ENCODE measurements around the gene SCYGR6.

SCYGR6 gene

DNA sequence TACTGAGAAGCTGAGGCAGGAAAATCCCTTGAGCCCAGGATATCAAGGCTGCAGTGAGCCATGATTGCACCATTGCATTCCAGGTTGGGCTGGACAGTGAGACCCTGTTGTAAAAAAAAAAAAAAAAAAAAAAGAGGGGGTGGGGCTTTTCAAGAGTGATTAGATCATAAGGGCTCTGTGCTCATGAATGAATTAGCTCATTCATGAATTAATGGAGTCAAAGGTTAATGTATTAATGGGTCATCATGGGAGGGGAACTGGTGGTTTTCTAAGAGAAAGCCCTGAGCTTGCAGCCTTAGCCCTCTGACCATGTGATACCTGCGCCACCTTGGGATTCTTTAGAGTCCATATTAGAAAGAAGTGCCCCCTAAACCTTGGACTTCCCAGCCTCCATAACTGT, 11.3 kb downstream of the SCYGR6 start:
- DNase-seq (ENCODE audit: low read depth) = no peak
- TF ChIP-seq, protein P1, sequence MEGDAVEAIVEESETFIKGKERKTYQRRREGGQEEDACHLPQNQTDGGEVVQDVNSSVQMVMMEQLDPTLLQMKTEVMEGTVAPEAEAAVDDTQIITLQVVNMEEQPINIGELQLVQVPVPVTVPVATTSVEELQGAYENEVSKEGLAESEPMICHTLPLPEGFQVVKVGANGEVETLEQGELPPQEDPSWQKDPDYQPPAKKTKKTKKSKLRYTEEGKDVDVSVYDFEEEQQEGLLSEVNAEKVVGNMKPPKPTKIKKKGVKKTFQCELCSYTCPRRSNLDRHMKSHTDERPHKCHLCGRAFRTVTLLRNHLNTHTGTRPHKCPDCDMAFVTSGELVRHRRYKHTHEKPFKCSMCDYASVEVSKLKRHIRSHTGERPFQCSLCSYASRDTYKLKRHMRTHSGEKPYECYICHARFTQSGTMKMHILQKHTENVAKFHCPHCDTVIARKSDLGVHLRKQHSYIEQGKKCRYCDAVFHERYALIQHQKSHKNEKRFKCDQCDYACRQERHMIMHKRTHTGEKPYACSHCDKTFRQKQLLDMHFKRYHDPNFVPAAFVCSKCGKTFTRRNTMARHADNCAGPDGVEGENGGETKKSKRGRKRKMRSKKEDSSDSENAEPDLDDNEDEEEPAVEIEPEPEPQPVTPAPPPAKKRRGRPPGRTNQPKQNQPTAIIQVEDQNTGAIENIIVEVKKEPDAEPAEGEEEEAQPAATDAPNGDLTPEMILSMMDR (IDR thresholded peaks at IDR 0.05; ENCODE audit: low read depth, low read length, missing control alignments) = no peak
- no peak overlapping the region for H3K4me3 ChIP-seq (ENCODE audit: low read depth, low read length)

DNA sequence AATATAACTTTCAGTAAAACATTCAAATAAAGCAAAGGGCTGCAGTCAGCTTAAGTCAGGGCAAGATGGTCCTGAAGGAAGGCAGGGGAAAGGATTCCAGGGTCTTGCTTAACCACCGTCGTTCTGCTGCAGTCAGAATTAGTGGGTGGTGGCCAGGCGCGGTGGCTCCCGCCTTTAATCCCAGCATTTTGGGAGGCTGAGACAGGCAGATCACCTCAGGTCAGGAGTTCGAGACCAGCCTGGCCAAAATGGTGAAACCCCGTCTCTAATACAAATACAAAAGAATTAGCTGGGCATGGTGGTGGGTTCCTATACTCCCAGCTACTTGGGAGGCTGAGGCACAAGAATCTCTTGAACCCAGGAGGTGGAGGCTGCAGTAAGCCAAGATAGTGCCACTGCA, 13.6 kb downstream of the SCYGR6 start:
- TF ChIP-seq, protein P1 (IDR thresholded peaks at IDR 0.05; ENCODE audit: low read depth, low read length, missing control alignments) = no peak
- no peak for DNase-seq (ENCODE audit: low read depth)
- H3K4me3 ChIP-seq (ENCODE audit: low read depth, low read length) = no peak overlapping the region

DNA sequence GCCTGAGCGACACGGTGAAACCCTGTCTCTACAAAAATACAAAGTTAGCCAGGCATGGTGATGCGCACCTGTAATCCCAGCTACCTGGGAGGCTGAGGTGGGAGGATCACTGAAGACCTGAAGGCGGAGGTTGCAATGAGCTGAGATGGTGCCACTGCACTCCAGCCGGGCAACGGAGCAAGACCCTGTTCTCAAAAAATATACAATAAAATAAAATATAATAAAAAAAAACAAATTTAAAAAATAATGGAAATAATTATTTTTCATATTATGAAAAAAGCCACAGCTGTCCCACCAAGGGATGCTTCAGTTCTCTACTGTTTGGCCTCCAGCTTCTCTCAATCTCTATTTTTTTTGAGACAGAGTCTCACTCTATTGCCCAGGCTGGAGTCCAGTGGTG, 17.2 kb downstream of the SCYGR6 start:
- H3K4me3 ChIP-seq (ENCODE audit: low read depth, low read length) = no peak overlapping the region
- DNase-seq (ENCODE audit: low read depth) = no peak
- TF ChIP-seq, protein P1 (IDR thresholded peaks at IDR 0.05; ENCODE audit: low read depth, low read length, missing control alignments) = no peak

DNA sequence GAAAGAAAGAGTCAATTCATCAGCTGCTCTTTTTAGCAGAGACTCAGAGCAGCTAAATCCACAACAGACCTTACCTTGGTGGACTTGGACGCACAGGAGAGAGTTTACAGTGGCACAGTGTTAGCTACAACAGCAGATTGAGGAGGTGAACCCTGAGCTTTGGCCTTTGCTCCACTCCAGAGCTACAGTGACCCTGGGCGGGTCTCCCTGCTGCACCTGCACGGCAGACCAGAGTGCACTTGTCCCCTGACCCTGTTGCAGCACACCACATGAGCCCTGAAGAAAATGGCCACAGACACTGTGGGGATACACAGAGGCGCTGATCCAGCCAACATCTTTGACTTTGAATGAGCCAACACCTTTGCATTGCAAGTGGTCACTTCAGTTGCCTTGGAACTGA, 17.7 kb downstream of the SCYGR6 start:
- no peak overlapping the region for H3K4me3 ChIP-seq (ENCODE audit: low read depth, low read length)
- TF ChIP-seq, protein P1 (IDR thresholded peaks at IDR 0.05; ENCODE audit: low read depth, low read length, missing control alignments) = no peak
- no peak for DNase-seq (ENCODE audit: low read depth)

DNA sequence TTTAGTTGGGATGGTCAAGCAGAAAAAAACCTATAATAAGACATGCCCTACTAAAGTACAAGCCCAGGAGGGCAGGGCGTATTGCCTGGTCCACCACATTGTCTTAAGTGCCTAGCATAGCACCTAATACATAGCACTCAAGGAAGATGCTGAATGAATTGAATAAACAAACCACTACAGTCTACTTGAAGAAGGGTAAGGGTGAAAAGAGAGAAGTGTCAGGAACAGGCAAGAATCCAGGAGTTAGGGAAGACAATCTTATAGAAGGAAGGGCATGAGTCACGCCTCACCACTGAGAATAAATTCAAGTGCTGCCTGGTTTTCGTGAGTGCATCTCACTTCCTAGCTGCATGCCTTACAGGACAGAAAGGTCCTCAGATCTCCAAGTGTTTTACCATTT, 20.6 kb downstream of the SCYGR6 start:
- no peak overlapping the region for H3K4me3 ChIP-seq (ENCODE audit: low read depth, low read length)
- DNase-seq (ENCODE audit: low read depth) = no peak
- TF ChIP-seq, protein P1 (IDR thresholded peaks at IDR 0.05; ENCODE audit: low read depth, low read length, missing control alignments) = no peak

DNA sequence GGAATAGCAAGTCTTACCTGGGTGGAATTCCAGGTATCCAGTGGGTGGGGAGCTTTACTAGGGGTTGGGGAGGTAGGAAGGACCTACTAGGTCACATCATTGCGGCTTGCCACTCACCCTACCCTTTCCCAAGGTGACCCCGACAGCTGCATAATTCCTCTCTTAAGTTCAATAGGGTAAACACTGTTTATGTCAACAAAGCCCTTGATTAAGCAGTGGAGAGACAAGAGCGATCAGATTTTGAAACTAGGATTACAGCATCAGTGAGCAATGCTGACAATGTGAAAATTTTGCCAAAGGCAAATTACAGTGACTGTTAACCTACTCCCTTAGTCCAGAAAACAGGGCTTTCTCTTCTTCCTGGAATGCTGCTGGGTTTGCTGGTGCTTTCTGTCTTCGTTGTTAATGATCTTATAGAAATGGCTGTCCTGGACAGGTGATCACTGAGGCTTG, 21.3 kb downstream of the SCYGR6 start:
- DNase-seq (ENCODE audit: low read depth) = no peak
- TF ChIP-seq, protein P1 (IDR thresholded peaks at IDR 0.05; ENCODE audit: low read depth, low read length, missing control alignments) = no peak

DNA sequence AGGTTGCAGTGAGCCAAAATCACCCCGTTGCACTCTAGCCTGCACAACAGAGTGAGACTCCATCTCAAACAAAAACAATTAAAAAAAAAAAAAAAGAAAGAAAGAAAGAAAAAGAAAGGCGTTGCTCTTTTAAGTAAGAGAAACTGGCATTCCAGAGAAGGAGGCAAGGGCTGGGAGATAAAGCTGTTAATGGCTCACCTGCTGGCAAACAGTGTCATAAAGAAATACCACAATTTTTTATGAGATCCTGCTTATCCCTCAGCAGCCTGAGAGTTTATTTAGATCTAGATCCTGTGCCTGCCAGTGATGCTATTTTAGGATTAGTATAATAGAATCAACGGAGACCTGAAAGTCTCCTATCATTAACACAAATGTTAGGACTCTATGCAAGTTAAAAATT, 23.0 kb downstream of the SCYGR6 start:
- DNase-seq (ENCODE audit: low read depth) = no peak
- TF ChIP-seq, protein P1 (IDR thresholded peaks at IDR 0.05; ENCODE audit: low read depth, low read length, missing control alignments) = no peak
- H3K4me3 ChIP-seq (ENCODE audit: low read depth, low read length) = no peak overlapping the region

More for the DNA sequence above, 21.3 kb downstream of the SCYGR6 start:
- H3K4me3 ChIP-seq (ENCODE audit: low read depth, low read length) = no peak overlapping the region

All from GM12864 (cell line).